ENCODE results near the gene AFF4.
A peak's percentile ranks its signal among the peaks of the same experiment; 100 is the strongest.
"Not testable (repeated sequence)": the region's sequence is repeated elsewhere in the genome, so short reads cannot be mapped to it uniquely, and the experiment has no call there.

The AFF4 gene

DNA sequence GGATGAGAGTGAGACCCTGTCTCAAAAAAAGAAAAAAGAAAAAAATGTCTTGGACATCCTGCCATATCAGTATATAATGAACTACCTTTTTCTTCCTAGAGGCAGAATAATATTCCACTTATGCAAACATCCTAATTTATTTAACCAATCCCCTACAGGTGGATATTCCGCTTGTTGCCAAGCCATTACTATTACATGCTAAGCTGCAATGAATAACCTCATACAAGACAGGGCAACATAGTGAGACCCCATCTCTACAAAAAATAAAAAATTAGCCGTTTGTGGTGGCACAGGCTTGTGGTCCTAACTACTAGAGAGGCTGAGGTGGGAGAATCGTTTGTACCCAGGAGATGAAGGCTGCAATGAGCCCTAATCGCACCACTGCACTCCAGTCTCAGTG lies 1.7 kb upstream of the AFF4 start:
- Mint-ChIP-seq H3K27me3 (ENCODE audit: low read depth) (no peaks in the 10 kb centered on the region), H3K27ac (no peak overlapping the region), H3K4me1 (ENCODE audit: low read depth) (peaks cover 12% of the 10 kb centered on the region), H3K4me3 (no peak overlapping the region), H3K9me3 (no peaks in the 10 kb centered on the region), H3K36me3 (ENCODE audit: low read depth) (peaks cover 7% of the 10 kb centered on the region)

DNA sequence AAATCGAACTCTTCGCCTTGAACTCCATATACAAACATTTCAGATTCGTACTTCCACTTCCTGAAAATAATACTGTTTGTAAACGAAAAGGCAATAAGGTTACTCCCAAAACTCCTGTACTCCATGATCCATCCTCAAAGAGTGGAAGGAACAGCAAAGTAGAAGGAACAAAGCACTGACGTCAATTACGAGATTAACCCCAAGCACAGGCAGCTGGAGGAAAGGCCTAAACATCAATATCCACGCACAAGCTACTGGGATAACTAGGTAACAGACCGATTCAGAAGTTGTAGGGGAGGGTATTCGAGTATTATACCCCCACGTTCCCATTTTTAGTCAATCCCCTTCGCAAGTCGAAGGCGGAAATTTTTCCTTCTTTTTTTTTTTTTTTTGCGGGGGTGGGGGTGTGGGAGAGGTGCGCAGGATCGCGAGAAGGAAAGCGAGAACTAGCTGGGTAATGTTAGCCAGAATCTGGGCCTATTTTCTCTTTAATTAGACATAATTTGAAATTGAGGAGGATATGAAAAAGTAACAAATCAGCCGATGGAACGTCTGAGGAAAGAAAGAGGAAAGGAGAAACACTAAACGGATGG lies 909 bp downstream of the AFF4 start:
- H3K4me1 Mint-ChIP-seq (ENCODE audit: low read depth): peaks cover 14% of the 10 kb centered on the region
- H3K27me3 Mint-ChIP-seq (ENCODE audit: low read depth): no peaks in the 10 kb centered on the region
- peak overlapping the region; percentile 96 for H3K4me3 Mint-ChIP-seq
- peaks cover 11% of the 10 kb centered on the region for H3K36me3 Mint-ChIP-seq (ENCODE audit: low read depth)
- peak overlapping the region; percentile 98 for H3K27ac Mint-ChIP-seq
- H3K9me3 Mint-ChIP-seq: no peaks in the 10 kb centered on the region

DNA sequence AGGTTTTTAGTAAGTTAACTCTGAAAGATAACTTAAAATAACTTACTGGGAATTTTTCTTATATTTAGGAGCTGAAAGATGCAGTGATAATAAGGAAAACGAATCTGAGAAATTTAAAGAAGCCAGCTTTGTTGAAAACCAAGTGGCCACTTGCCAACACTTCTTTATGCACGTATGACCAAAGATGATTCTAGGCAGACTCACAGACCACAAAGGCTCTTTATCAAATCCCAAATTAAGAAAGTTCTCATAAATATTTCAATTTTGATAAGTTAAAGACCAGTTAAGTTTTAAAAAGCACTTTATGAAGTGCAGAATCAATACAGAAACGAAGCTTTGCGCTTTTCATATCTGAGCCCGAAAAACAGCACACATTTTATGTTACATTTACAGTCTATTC lies 1.5 kb downstream of the AFF4 start:
- Mint-ChIP-seq H3K4me1 (ENCODE audit: low read depth) (peaks cover 14% of the 10 kb centered on the region), H3K36me3 (ENCODE audit: low read depth) (peaks cover 11% of the 10 kb centered on the region), H3K27ac (peak overlapping the region; percentile 98), H3K4me3 (peak overlapping the region; percentile 96), H3K27me3 (ENCODE audit: low read depth) (no peaks in the 10 kb centered on the region), H3K9me3 (no peaks in the 10 kb centered on the region)

DNA sequence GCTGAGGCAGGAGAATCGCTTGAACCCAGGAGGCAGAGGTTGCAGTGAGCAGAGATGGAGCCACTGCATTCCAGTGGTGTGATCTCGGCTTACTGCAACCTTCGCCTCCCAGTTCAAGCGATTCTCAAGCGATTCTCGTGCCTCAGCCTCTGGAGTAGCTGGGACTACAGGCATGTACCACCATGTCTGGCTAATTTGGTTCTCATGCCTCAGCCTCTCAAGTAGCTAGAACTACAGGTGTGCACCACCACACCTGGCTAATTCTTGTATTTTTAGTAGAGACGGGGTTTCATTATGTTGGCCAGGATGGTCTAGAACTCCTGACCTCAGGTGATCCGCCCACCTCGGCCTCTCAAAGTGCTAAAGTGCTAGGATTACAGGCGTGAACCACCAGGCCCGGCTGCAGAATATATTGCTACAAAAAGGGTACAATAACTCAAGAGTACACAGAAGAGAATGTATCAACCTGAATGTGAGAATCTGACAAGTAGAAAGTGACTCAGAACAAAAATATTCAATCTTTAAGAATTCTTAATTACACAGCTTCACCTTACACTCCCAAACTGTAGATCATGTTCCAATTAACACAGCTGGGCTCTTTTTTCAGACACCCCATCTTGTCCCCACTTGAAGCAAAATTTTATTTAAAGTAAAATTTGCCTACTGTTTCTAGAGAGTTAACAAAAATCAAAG lies 2.2 kb downstream of the AFF4 start:
- H3K27ac Mint-ChIP-seq; H3K27me3 Mint-ChIP-seq (ENCODE audit: low read depth); H3K9me3 Mint-ChIP-seq: not testable (repeated sequence)
- Mint-ChIP-seq H3K4me1 (ENCODE audit: low read depth) (peaks cover 14% of the 10 kb centered on the region), H3K36me3 (ENCODE audit: low read depth) (peaks cover 11% of the 10 kb centered on the region), H3K4me3 (peak overlapping the region; percentile 96)

DNA sequence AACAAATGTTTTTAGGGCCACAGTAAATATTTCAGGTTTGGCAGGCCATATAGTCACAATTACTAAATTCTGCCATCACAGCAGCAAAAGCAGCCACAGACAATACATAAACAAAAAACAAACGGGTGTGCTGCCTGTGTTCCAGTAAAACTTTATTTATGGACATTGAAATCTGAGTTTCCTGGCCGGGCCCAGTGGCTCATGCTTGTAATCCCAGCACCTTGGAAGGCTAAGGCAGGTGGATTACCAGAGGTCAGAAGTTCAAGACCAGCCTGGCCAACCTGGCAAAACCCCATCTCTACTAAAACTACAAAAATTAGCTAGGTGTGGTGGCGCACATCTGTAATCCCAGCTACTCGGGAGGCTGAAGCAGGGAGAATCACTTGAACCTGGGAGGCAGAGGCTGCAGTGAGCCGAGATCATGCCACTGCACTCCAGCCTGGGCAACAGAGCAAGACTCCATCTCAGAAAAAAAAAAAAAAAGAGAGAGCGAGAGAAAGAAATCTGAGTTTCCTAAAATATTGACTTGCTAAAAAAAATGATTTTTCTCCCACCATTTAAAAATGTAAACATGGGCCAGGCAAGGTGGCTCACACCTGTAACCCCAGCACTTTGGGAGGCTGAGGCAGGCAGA lies 7.2 kb downstream of the AFF4 start:
- not testable (repeated sequence) for H3K4me3 Mint-ChIP-seq; H3K27me3 Mint-ChIP-seq (ENCODE audit: low read depth); H3K27ac Mint-ChIP-seq; H3K9me3 Mint-ChIP-seq
- Mint-ChIP-seq H3K4me1 (ENCODE audit: low read depth) (peaks cover 15% of the 10 kb centered on the region), H3K36me3 (ENCODE audit: low read depth) (peaks cover 14% of the 10 kb centered on the region)

DNA sequence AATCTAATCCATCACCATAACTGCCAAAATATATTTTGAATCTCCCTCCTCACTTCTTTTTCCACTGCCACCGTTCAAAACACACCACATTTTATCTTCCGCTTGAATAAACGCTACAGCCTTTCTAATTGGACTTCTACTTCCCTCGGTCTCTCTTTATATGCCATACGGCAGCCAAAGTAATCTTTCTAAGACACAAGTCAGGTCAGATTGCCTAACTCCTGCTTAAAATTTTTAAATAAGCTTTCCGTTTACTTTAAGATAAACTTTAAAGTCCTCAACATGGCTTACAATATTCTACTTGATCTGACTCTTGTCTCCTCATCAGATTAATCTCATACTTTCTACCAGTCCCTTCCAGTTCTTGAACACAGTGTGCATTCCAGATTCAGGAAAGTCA lies 9.7 kb downstream of the AFF4 start:
- no peaks in the 10 kb centered on the region for H3K9me3 Mint-ChIP-seq
- no peaks in the 10 kb centered on the region for H3K27me3 Mint-ChIP-seq (ENCODE audit: low read depth)
- H3K4me3 Mint-ChIP-seq: no peak overlapping the region
- H3K36me3 Mint-ChIP-seq (ENCODE audit: low read depth): peaks cover 12% of the 10 kb centered on the region
- H3K4me1 Mint-ChIP-seq (ENCODE audit: low read depth): peaks cover 14% of the 10 kb centered on the region
- H3K27ac Mint-ChIP-seq: no peak overlapping the region

DNA sequence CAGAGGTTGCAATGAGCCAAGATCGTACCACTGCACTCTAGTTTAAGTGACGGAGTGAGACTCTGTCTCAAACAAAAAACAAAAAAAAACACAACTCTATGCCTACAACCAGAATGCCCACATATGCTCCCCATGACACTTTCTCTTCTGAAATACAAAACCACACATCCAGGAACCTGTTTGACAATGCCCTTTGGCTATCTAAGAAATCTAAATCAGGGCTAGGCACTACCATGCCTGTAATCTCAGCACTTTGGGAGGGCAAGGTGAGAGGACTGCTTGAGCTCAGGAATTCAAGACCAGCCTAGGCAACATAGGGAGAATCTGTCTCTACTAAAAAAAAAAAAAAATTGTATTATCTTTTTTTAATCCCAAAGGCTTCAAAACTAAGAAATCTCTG lies 10.6 kb downstream of the AFF4 start:
- Mint-ChIP-seq H3K4me1 (ENCODE audit: low read depth) (peaks cover 14% of the 10 kb centered on the region), H3K27me3 (ENCODE audit: low read depth) (no peaks in the 10 kb centered on the region), H3K27ac (no peak overlapping the region), H3K4me3 (no peak overlapping the region), H3K9me3 (no peaks in the 10 kb centered on the region), H3K36me3 (ENCODE audit: low read depth) (peaks cover 12% of the 10 kb centered on the region)

DNA sequence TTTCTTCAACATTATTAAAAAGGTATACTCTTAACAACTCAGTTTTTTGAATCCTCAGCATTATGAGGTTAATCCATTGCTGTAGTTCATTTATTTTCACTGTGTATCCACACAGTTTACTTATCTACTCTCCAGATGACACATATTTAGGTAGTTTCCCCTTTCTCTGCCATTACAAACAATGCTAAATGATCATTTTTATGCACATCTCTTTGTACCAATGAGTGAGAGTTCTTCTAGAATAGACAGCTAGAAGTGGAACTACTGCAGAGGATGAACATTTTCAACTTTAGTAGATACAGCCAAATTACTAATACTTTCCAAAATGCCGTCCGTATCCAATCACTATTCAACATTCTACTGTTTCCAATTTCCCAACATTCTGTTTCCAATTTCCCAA lies 11.5 kb downstream of the AFF4 start:
- Mint-ChIP-seq H3K27ac (no peak overlapping the region), H3K27me3 (ENCODE audit: low read depth) (no peaks in the 10 kb centered on the region), H3K9me3 (no peaks in the 10 kb centered on the region), H3K4me3 (no peak overlapping the region), H3K36me3 (ENCODE audit: low read depth) (peaks cover 12% of the 10 kb centered on the region), H3K4me1 (ENCODE audit: low read depth) (peaks cover 18% of the 10 kb centered on the region)

DNA sequence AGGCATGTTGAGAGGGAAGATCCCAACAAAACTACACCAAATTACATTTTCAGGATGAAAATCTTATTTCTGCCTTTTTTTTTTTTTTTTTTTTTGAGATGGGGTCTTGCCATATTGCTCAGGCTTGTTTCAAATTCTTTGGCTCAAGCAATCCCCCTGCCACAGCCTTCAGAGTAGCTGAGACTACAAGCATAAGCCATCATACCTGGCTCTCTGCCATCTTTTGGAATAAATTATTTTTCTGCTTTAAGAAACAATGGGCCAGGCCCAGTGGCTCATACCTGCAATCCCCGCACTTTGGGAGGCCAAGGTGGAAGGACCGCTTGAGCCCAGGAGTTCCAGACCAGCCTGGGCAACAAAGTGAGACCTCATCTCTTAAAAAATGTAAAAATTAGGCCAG lies 14.3 kb downstream of the AFF4 start:
- no peaks in the 10 kb centered on the region for H3K27me3 Mint-ChIP-seq (ENCODE audit: low read depth)
- peaks cover 6% of the 10 kb centered on the region for H3K36me3 Mint-ChIP-seq (ENCODE audit: low read depth)
- H3K4me3 Mint-ChIP-seq: no peak overlapping the region
- H3K27ac Mint-ChIP-seq: no peak overlapping the region
- peaks cover 22% of the 10 kb centered on the region for H3K4me1 Mint-ChIP-seq (ENCODE audit: low read depth)
- H3K9me3 Mint-ChIP-seq: no peaks in the 10 kb centered on the region

DNA sequence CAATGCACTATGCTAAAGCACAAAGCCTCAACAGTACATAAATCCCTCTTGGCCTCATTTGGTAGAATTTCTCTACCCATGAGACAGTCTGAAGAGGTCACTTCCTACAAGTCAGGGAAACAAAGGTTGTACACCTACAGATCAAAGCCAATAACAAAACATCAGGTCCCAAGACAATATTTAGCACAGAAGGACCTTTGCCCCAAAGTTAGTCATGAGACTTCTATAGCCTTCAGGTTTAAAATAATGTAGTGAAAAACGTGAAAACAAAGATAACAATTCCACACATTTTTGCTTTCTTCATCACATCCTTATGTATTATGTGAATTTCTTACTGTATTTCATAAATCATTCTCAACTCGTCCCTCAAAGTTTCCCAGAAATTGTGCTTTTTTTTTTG lies 15.8 kb downstream of the AFF4 start:
- H3K9me3 Mint-ChIP-seq: no peaks in the 10 kb centered on the region
- no peaks in the 10 kb centered on the region for H3K27me3 Mint-ChIP-seq (ENCODE audit: low read depth)
- no peak overlapping the region for H3K4me3 Mint-ChIP-seq
- H3K27ac Mint-ChIP-seq: no peak overlapping the region
- peaks cover 4% of the 10 kb centered on the region for H3K36me3 Mint-ChIP-seq (ENCODE audit: low read depth)
- peaks cover 18% of the 10 kb centered on the region for H3K4me1 Mint-ChIP-seq (ENCODE audit: low read depth)

DNA sequence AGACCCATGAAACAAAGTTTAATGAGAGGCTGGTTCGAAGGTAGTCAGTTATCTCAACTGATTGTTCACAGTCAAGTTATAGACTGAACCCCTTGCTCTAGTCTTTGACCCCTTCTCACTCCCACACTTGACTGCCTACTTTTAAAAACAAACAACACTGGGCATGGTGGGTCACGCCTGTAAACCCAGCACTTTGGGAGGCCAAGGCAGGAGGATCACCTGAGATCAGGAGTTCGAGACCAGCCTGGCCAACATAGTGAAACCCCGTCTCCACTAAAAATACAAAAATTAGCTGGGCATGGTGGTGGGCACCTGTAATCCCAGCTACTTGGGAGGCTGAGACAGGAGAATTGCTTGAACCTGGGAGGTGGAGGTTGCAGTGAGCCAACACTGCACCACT lies 18.1 kb downstream of the AFF4 start:
- H3K9me3 Mint-ChIP-seq; H3K27me3 Mint-ChIP-seq (ENCODE audit: low read depth); H3K4me3 Mint-ChIP-seq; H3K27ac Mint-ChIP-seq; H3K36me3 Mint-ChIP-seq (ENCODE audit: low read depth): not testable (repeated sequence)
- H3K4me1 Mint-ChIP-seq (ENCODE audit: low read depth): peaks cover 13% of the 10 kb centered on the region

DNA sequence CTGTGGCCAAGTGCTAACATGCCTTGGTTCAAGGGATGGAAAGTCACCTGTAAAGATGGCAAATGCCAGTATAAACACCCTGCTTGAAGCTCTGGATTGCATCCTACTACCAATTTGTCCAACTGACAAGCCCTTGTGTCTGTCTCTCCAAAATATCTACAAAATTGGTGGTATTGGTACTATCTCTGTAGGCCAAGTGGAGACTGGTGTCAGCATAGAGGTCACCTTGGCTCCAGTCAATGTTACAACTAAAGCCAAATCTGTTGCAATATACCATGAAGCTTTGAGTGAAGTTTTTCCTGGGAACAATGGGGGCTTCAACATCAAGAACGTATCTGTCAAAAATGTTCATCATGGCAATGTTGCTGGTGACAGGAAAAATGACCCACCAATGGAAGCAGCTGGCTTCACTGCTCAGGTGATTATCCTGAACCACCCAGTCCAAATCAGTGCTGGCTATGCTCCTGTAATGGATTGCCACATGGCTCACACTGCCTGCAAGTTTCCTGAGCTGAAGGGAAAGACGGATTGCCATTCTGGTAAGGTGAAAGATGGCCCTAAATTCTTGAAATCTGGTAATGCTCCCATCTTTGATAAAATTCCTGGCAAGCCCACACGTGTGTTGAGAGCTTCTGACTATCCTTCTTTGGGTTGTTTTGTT lies 19.9 kb downstream of the AFF4 start:
- Mint-ChIP-seq H3K4me3 (no peak overlapping the region), H3K27ac (no peak overlapping the region), H3K4me1 (ENCODE audit: low read depth) (peaks cover 10% of the 10 kb centered on the region), H3K9me3 (no peaks in the 10 kb centered on the region), H3K36me3 (ENCODE audit: low read depth) (no peaks in the 10 kb centered on the region), H3K27me3 (ENCODE audit: low read depth) (no peaks in the 10 kb centered on the region)

DNA sequence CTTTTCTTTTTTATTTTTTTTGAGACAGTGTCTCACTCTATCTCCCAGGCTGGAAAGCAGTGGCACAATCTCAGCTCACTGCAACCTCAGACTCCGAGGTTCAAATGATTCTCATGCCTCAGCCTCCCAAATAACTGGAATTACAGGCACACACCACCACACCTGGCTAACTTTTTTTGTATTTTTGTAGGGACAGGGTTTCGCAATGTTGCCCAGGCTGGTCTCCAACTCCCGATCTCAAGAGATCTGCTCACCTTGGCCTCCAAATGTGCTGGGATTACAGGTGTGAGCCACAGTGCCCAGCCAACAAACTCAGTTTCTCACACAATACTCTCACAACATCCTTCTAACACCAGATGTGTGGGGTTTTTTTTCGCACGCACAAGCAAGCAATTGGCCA lies 22.1 kb downstream of the AFF4 start:
- Mint-ChIP-seq H3K27me3 (ENCODE audit: low read depth) (no peaks in the 10 kb centered on the region), H3K9me3 (no peaks in the 10 kb centered on the region), H3K4me1 (ENCODE audit: low read depth) (peaks cover 6% of the 10 kb centered on the region), H3K4me3 (no peak overlapping the region), H3K27ac (no peak overlapping the region), H3K36me3 (ENCODE audit: low read depth) (peaks cover 4% of the 10 kb centered on the region)

DNA sequence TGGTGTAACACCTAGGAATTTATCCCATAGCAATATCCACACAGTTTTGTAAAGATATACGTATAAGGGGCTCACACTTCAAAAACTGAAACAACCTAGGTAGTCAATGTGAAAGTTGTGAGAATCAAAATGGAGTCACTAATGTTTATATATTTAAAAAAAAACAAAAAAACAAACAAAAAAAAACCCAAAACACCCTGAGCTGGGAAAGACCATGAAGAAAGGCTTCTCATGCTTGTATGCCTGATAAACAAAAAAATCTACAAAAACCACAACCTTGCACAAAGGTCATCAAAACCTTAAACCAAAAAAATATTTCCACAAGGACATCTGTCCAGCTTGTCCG lies 35.4 kb downstream of the AFF4 start:
- Mint-ChIP-seq H3K27me3 (ENCODE audit: low read depth) (no peaks in the 10 kb centered on the region), H3K4me3 (no peak overlapping the region), H3K4me1 (ENCODE audit: low read depth) (peaks cover 4% of the 10 kb centered on the region), H3K27ac (no peak overlapping the region), H3K9me3 (no peaks in the 10 kb centered on the region), H3K36me3 (ENCODE audit: low read depth) (peaks cover 45% of the 10 kb centered on the region)

Measured in T-helper 1 cell treated with Interleukin-12 subunit alpha and Interleukin-12 subunit beta and Interleukin-4 antibody, amounts not matched to agents 30 μg/mL and 1 μg/mL, for 36 hours (primary cell).